ENCODE results near the gene CACNA1D.

Gene CACNA1D

GRCh38 chr3:53763353-53763752 lies 268.9 kb downstream of the CACNA1D start:
- no peak for ATAC-seq

GRCh38 chr3:53764026-53764775 lies 269.8 kb downstream of the CACNA1D start:
- ATAC-seq: no peak

GRCh38 chr3:53765753-53766152 lies 271.3 kb downstream of the CACNA1D start:
- ATAC-seq: no peak

GRCh38 chr3:53766706-53767105 lies 272.3 kb downstream of the CACNA1D start:
- ATAC-seq: no peak

- ATAC-seq: no peak
These were observed 274.4 kb downstream of the CACNA1D start for GRCh38 chr3:53768478-53769459.

GRCh38 chr3:53772562-53772961 lies 278.2 kb downstream of the CACNA1D start:
- ATAC-seq: no peak

DNA sequence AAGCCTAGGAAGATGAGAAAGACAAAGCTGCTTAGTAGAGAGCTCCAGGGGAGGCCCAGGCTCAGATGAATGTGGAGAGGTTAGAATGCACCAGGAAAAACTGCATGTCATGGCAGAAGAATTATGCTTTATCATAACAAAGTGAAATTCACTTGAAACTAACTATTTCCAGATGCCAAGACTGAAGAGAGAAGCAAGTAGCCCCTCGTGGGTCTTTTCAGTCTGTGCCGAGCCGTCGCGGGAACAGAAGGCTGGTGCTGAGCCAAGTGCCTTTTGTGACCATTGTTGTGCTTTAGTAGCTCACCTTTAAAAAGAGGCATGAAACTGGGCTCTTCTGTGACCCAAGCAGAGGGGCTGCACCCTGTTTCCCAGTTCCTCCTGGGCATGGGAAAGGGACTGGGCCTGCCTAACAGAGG lies 278.6 kb downstream of the CACNA1D start:
- no peak for ATAC-seq

- ATAC-seq: no peak
These were observed 279.4 kb downstream of the CACNA1D start for GRCh38 chr3:53773611-53774368.

DNA sequence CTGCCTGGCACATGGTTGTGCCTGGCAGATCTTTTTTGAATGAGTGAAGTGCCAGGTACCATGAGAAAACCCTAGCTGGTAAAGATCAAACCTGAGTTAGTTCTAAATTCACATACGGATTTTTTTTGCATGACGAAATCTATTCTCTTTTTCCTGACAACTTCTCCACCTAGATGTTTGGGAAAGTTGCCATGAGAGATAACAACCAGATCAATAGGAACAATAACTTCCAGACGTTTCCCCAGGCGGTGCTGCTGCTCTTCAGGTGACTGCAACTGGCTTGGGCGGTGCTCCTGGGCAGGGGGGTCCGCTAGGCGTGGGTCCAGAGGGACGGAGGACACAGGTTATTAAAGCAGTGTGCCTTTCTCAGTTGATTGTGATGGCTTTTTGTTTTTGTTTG lies 280.0 kb downstream of the CACNA1D start:
- ATAC-seq: no peak

DNA sequence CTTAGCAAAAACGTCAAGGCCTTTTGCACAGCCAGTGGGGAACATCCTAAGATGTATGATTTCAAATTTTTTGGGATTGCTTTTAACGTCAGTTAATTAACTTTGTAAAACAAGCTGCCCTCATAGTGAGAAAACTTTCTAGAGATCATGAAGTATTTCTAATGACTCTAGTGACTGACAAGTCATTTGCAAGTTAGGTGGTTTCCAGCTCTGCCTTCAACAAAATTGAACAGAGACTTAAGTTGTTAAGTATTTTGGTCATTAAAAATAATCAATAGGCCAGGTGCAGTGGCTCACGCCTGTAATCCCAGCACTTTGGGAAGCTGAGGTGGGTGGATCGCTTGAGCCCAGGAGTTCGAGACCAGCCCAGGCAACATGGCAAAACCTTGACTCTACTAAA lies 280.6 kb downstream of the CACNA1D start:
- ATAC-seq: no peak

GRCh38 chr3:53775834-53776251 lies 281.4 kb downstream of the CACNA1D start:
- no peak for ATAC-seq

DNA sequence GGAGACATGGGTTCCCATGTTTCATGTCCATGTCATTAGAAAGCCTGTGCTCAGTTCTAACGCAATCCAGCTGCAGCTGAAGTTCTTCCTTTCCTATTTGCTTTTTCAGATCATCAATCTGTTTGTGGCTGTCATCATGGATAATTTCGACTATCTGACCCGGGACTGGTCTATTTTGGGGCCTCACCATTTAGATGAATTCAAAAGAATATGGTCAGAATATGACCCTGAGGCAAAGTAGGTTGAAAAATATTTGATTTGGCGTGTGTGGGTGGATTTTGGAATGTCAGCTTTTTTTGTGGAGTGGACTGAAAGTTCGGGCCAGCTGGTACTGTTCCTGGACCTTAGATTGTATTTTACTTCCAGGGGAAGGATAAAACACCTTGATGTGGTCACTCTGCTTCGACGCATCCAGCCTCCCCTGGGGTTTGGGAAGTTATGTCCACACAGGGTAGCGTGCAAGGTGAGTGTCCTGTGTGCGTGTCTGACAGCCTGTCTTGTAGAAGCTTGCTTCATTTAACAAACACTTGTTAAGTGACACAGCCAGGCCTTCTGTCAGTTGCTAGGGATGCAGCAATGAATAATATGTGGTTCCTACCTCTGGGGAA lies 282.2 kb downstream of the CACNA1D start:
- ATAC-seq: no peak

DNA sequence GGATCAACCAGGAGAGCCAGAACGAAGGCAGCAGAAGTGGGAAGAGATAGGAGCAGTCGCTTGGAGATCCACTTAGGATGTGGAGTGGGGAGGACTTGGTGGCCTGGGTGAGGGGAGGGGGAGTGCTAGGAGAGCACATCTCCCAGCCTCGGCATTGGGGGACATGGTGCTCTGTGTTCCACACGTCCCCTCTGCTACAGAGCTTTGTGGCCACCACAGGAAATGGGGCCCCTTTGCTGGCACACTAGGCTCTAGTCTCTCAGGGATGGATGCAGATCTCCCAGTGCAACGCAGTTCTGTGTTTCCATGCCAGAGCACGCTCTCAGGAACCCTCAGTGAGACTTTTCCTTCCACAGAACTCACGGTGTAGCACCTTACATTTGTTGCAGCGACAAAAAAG lies 283.1 kb downstream of the CACNA1D start:
- ATAC-seq: no peak

GRCh38 chr3:53778153-53778552 lies 283.7 kb downstream of the CACNA1D start:
- no peak for ATAC-seq

DNA sequence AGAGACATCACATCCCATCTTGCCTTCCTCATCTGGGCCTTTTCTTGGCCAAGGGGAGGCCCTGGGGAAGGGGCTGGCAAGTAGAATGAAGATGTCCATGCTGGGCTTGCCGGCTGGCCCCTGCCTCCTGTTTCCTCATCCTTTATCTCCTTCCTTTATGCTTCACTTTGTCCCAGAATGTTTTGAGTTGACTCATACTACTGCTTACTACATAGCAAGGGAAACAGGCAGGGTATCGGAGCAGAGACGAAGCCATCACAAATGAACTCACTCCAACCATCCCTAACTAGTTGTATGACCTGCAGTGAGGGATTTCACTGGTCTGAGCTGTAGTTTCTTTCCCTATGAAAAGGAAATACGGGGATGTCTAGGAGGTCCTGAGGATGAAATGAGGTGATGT lies 285.8 kb downstream of the CACNA1D start:
- ATAC-seq: no peak

DNA sequence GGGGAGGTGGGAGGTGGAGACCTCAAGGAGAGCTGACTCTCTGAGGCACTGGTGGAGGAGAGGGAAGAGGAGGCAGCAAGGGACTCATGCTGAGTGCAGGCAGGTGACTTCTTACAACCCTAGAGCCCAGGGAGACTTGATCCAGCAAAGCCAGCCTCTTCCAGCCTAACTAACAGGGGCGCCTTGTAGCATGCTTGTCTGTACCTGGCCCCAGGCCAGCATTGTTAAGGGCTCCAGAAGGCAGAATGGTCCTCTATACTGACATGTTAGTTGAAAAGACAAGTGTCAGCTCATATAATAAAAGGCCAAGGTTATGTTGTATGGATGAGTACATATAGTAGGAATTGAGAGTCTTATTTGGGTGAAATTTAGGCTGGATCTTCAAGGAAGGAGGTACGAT lies 286.4 kb downstream of the CACNA1D start:
- no peak for ATAC-seq

- no peak for ATAC-seq
These were observed 292.6 kb downstream of the CACNA1D start for GRCh38 chr3:53787016-53787415.

GRCh38 chr3:53788038-53788437 lies 293.6 kb downstream of the CACNA1D start:
- ATAC-seq: no peak

- no peak for ATAC-seq
These were observed 295.0 kb downstream of the CACNA1D start for GRCh38 chr3:53789459-53789858.

- no peak for ATAC-seq
These were observed 296.1 kb downstream of the CACNA1D start for GRCh38 chr3:53790470-53790869.

- no peak for ATAC-seq
These were observed 296.9 kb downstream of the CACNA1D start for GRCh38 chr3:53791317-53791716.

- no peak for ATAC-seq
These were observed 298.5 kb downstream of the CACNA1D start for GRCh38 chr3:53792866-53793265.

GRCh38 chr3:53794597-53794996 lies 300.2 kb downstream of the CACNA1D start:
- ATAC-seq: no peak

All from activated CD4-positive, CD25-positive, alpha-beta regulatory T cell treated with anti-CD3 and anti-CD28 coated beads, Interleukin-2, amount 50 U/mL, for 24 hours (primary cell).